ENCODE measurements around the gene LDLRAD4.

DNA sequence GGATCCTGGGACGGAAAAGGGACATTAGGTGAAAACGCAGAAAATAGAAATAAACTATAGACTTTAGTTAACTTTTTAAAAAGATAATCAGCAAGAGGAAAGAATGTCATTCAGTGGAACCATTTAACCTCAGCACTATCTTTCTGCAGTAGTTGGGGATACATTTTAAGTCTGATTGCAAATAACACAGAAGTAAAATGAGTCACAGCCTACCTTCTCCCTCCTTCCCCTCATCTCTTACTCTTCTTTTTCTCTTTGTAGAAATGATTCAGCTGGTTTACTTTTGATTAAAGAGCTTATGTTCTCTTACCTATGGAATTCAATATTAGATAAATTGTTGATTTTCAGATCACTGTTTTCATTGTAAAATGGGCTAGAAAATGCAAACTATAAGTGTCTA, 336.6 kb downstream of the LDLRAD4 start:
- no peak for TF ChIP-seq SP1 (IDR thresholded peaks at IDR 0.05)
- TF ChIP-seq FOXK2 (IDR thresholded peaks at IDR 0.05): no peak
- TF ChIP-seq FOXA1 (IDR thresholded peaks at IDR 0.05): no peak

Data from HEK293T (cell line).